Muscle of leg (tissue), 11 donors: Measurements from ENCODE around the gene TAS2R13. TPM values are rescaled to one million over a fixed set of nuclear protein-coding genes. Genes with fewer than 3 reads are reported as not detected.

Experiments used
- DNase-seq: peaks from one replicate; pipeline ENCODE4 v3.0.0; 2013
- H3K27ac ChIP-seq: one replicate; pipeline ENCODE4 v1.5.1; 2013; ENCODE audit warnings: mild to moderate bottlenecking, low read length, control low read depth
- H3K27me3 ChIP-seq: one replicate; pipeline ENCODE4 v1.6.1; 2013; ENCODE audit warnings: low read length; ENCODE audit not compliant: control insufficient read depth, insufficient read depth
- H3K36me3 ChIP-seq: one replicate; pipeline ENCODE4 v1.6.1; 2013; ENCODE audit warnings: low read length; ENCODE audit not compliant: control insufficient read depth, insufficient read depth
- H3K4me1 ChIP-seq: one replicate; pipeline ENCODE4 v1.6.1; 2013; ENCODE audit warnings: low read length; ENCODE audit not compliant: control insufficient read depth, insufficient read depth
- H3K4me3 ChIP-seq: one replicate; pipeline ENCODE4 v1.5.1; 2013; ENCODE audit warnings: low read length, control low read depth
- H3K9me3 ChIP-seq: replicated peaks from 2 replicates; pipeline ENCODE4 v1.6.1; 2013; ENCODE audit warnings: low read depth, low read length; ENCODE audit not compliant: control insufficient read depth
- WGBS: methylation state at CpG from one replicate; pipeline ENCODE4 v1.1.5; 2013; ENCODE audit warnings: missing lambda C conversion rate; ENCODE audit not compliant: insufficient coverage; 5-methylcytosine and 5-hydroxymethylcytosine counted together
- polyA plus RNA-seq, 8 donors: library from polyadenylated mRNA; unstranded; fragments of 120-200 nt; gene quantifications; one replicate each; pipeline versions ENCODE4 v1.2.1 to v1.2.3, GENCODE V29; 2013; ENCODE audit warnings: inconsistent platforms in 1 of 8, low replicate concordance in 1 of 8; ENCODE audit not compliant: insufficient read length in 8 of 8, insufficient read depth in 1 of 8
- total RNA-seq: library from RNA; stranded (reverse); fragments of 120-200 nt; gene quantifications from one replicate; pipeline ENCODE4 v1.2.4, GENCODE V29; 2013

TAS2R13 gene
- total and polyA plus RNA-seq, 9 donors: 0.10 to 1.5 (median 0.16) TPM; not detected in 5

GRCh38 chr12:10884086-10884725, 25.2 kb downstream of the TAS2R13 start, which contains the start of gene PRH1:
Gene PRH1, minus strand, starts transcription at chr12:10884255. Its CDS starts 38 bp downstream, at chr12:10884217.
- Histone ChIP-seq H3K36me3 (no peaks in the 10 kb centered on the region), H3K4me3 (no peak within 1 kb of the TSS), H3K4me1 (no peaks in the 10 kb centered on the region), H3K9me3 (no peaks in the 10 kb centered on the region), H3K27ac (no peak within 1 kb of the TSS), H3K27me3 (no peaks in the 10 kb centered on the region)
- 94% methylated on average over 2 of the region's 6 CpGs for WGBS
- DNase-seq: no peak

GRCh38 chr12:10873378-10873777, 36.0 kb downstream of the TAS2R13 start:
- 44% methylated on average over 1 of the region's 2 CpGs for WGBS
- H3K4me1 ChIP-seq: no peaks in the 10 kb centered on the region
- H3K36me3 ChIP-seq: peaks cover 11% of the 10 kb centered on the region
- H3K4me3 ChIP-seq: no peak overlapping the region
- no peak overlapping the region for H3K27ac ChIP-seq
- H3K27me3 ChIP-seq: no peaks in the 10 kb centered on the region
- H3K9me3 ChIP-seq: peaks cover 2% of the 10 kb centered on the region
- DNase-seq: peak; percentile 11

DNA sequence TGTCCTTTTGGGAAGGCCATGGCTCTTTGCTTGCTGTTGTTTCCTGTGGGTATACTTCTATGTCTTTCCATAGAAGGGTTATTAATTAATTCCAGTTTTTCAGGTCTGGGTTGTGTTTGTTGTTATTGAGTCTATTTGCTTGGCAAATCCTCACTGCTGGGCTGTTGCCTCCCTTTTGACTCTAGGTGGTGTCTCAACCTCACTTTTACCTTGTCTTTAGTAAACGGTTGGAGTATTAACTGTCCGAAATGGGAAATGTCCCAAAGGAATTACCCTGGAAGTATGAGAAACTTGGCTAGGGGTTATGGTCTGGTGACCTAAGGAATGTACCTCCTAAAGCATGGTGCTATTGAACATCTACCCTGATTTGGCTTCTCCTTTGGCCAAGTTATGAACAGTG, 42.0 kb downstream of the TAS2R13 start:
- Histone ChIP-seq H3K36me3 (peaks cover 3% of the 10 kb centered on the region), H3K27ac (no peak overlapping the region), H3K4me1 (no peaks in the 10 kb centered on the region), H3K4me3 (no peak overlapping the region), H3K9me3 (no peaks in the 10 kb centered on the region), H3K27me3 (no peaks in the 10 kb centered on the region)
- no CpG with 5 or more reads among the region's 2 CpGs for WGBS
- no peak for DNase-seq

DNA sequence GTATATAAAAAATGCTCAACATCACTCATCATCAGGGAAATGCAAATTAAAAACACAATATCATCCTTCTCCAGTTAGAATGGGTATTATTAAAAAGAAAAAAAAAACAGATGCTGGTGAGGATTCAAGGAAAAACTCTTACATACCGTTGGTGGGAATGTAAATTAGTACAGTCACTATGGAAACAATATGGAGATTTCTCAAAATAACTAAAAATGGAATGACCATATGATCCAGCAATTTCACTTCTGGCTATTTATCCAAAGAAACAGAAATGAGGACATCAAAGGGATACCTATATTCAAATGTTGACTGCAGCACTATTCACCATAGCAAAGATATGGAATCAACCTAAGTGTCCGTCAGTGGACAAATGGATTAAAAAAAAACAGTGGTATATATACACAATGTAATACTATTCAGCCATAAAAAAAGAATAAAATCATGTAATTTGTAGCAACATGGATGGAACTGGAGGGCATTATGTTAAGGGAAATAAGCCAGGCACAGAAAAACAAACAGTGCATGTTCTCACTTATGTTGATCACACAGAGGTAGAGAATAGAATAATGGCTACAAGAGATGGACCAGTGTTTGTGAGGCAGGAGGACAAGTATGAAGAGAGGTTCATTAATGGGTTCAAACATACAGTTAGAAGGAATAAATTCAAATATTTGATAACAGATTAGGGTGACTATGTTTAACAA, 45.7 kb downstream of the TAS2R13 start:
- Histone ChIP-seq H3K36me3 (peaks cover 9% of the 10 kb centered on the region), H3K27ac (no peak overlapping the region), H3K27me3 (no peaks in the 10 kb centered on the region), H3K9me3 (peaks cover 7% of the 10 kb centered on the region), H3K4me3 (no peak overlapping the region), H3K4me1 (no peaks in the 10 kb centered on the region)
- DNase-seq: no peak
- no CpG with 5 or more reads among the region's 2 CpGs for WGBS

DNA sequence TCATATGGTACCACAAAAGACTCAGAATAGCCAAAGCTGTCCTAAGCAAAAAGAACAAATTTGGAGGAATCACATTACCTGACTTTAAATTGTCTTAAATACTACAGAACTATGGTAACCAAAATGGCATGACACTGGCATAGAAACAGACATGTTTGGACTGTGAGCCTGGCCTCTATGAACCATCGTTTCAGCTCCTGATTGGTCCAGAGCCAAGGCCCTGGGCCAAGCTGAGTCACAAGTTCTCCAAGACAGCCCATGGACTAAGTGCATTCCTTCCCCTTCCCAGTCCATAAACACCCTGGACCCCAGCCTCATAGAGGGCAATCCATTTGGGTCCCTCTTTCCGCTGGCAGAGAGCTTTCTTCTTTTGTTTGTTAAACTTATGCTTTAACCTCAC, 48.0 kb downstream of the TAS2R13 start:
- WGBS: 45% methylated on average over 1 of the region's 2 CpGs
- H3K9me3 ChIP-seq: peaks cover 22% of the 10 kb centered on the region
- no peak overlapping the region for H3K27ac ChIP-seq
- no peak overlapping the region for H3K4me3 ChIP-seq
- no peaks in the 10 kb centered on the region for H3K4me1 ChIP-seq
- DNase-seq: no peak
- H3K27me3 ChIP-seq: no peaks in the 10 kb centered on the region
- peaks cover 12% of the 10 kb centered on the region for H3K36me3 ChIP-seq

Other genes starting within 250 kb of the TAS2R13 start
- gene STYK1, start 235.5 kb downstream of the TAS2R13 start, total RNA-seq: not detected
- under 1 TPM in 4 of 8 donors, not detected in 4; 0.10 to 0.39 (median 0.13) TPM for gene STYK1, start 235.5 kb downstream of the TAS2R13 start, polyA plus RNA-seq
- 156 TPM for gene YBX3, start 186.2 kb downstream of the TAS2R13 start, total RNA-seq
- gene YBX3, start 186.2 kb downstream of the TAS2R13 start, polyA plus RNA-seq: 1,000 to 10,000 TPM in 1 of 8 donors, 100 to 1,000 TPM in 7; 466 to 1,043 (median 809) TPM
- not detected for gene TAS2R7, start 106.9 kb downstream of the TAS2R13 start, total RNA-seq
- not detected for gene TAS2R7, start 106.9 kb downstream of the TAS2R13 start, polyA plus RNA-seq
- gene TAS2R8, start 102.3 kb downstream of the TAS2R13 start, total RNA-seq: 0.04 TPM
- gene TAS2R8, start 102.3 kb downstream of the TAS2R13 start, polyA plus RNA-seq: not detected
- gene TAS2R9, start 99.4 kb downstream of the TAS2R13 start, total RNA-seq: not detected
- gene TAS2R9, start 99.4 kb downstream of the TAS2R13 start, polyA plus RNA-seq: not detected
- 0.71 TPM for gene TAS2R10, start 83.2 kb downstream of the TAS2R13 start, total RNA-seq
- gene TAS2R10, start 83.2 kb downstream of the TAS2R13 start, polyA plus RNA-seq: 1 to 10 TPM in 2 of 8 donors, under 1 TPM in 6; 0.27 to 1.1 (median 0.78) TPM
- 4.8 TPM for gene PRR4, start 60.1 kb downstream of the TAS2R13 start, total RNA-seq
- 1 to 10 TPM; 2.3 to 6.3 (median 3.3) TPM for gene PRR4, start 60.1 kb downstream of the TAS2R13 start, polyA plus RNA-seq
- gene PRH1, start 25.3 kb downstream of the TAS2R13 start, total RNA-seq: 24.7 TPM
- 10 to 100 TPM in 1 of 8 donors, 1 to 10 TPM in 7; 5.5 to 10.6 (median 8.0) TPM for gene PRH1, start 25.3 kb downstream of the TAS2R13 start, polyA plus RNA-seq
- not detected for gene PRH2, start 19.7 kb upstream of the TAS2R13 start, total RNA-seq
- gene PRH2, start 19.7 kb upstream of the TAS2R13 start, polyA plus RNA-seq: under 1 TPM in 3 of 8 donors, not detected in 5; 0.27 to 0.49 (median 0.35) TPM
- 2.5 TPM for gene TAS2R14, start 29.7 kb upstream of the TAS2R13 start, total RNA-seq
- 1 to 10 TPM; 1.7 to 6.4 (median 2.6) TPM for gene TAS2R14, start 29.7 kb upstream of the TAS2R13 start, polyA plus RNA-seq
- gene TAS2R50, start 77.3 kb upstream of the TAS2R13 start, total RNA-seq: 1.6 TPM
- gene TAS2R50, start 77.3 kb upstream of the TAS2R13 start, polyA plus RNA-seq: under 1 TPM in 1 of 8 donors, not detected in 7; 0.16 TPM
- gene TAS2R20, start 88.7 kb upstream of the TAS2R13 start, total RNA-seq: 2.5 TPM
- gene TAS2R20, start 88.7 kb upstream of the TAS2R13 start, polyA plus RNA-seq: 1 to 10 TPM in 3 of 8 donors, under 1 TPM in 5; 0.51 to 2.5 (median 0.91) TPM
- 3.6 TPM for gene TAS2R19, start 113.1 kb upstream of the TAS2R13 start, total RNA-seq
- 1 to 10 TPM in 6 of 8 donors, under 1 TPM in 2; 0.58 to 1.9 (median 1.2) TPM for gene TAS2R19, start 113.1 kb upstream of the TAS2R13 start, polyA plus RNA-seq
- gene TAS2R31, start 121.8 kb upstream of the TAS2R13 start, total RNA-seq: 5.5 TPM
- gene TAS2R31, start 121.8 kb upstream of the TAS2R13 start, polyA plus RNA-seq: 1 to 10 TPM in 2 of 8 donors, under 1 TPM in 6; 0.53 to 1.8 (median 0.65) TPM
- gene TAS2R46, start 152.7 kb upstream of the TAS2R13 start, total RNA-seq: 1.6 TPM
- under 1 TPM in 2 of 8 donors, not detected in 6; 0.14 to 0.27 TPM for gene TAS2R46, start 152.7 kb upstream of the TAS2R13 start, polyA plus RNA-seq
- 2.2 TPM for gene TAS2R43, start 182.8 kb upstream of the TAS2R13 start, total RNA-seq
- gene TAS2R43, start 182.8 kb upstream of the TAS2R13 start, polyA plus RNA-seq: under 1 TPM in 6 of 8 donors, not detected in 2; 0.16 to 0.64 (median 0.32) TPM
- 4.3 TPM for gene TAS2R30, start 225.1 kb upstream of the TAS2R13 start, total RNA-seq
- gene TAS2R30, start 225.1 kb upstream of the TAS2R13 start, polyA plus RNA-seq: under 1 TPM in 4 of 8 donors, not detected in 4; 0.10 to 0.29 (median 0.18) TPM